Gastrocnemius medialis (tissue), 4 donors: ENCODE measurements around the gene PTPRJ. TPM values are rescaled to one million over a fixed set of nuclear protein-coding genes. Genes with fewer than 3 reads are reported as not detected.

Experiments
- ATAC-seq, 2 donors: fragments of 150-250 bp; one replicate each; pipeline ENCODE4 v1.9.1; 2016
- DNase-seq, 2 donors: peaks; one replicate each; pipeline ENCODE4 v3.0.0-alpha.2; 2019
- H3K27ac ChIP-seq, 4 donors: fragments of 200-600 bp; sonication (generic); 1 replicate in 1 of 4; 2 replicates in 3 of 4; pipeline ENCODE4 v1.5.1; 2016 to 2018; ENCODE audit warnings: mild to moderate bottlenecking in 2 of 4, moderate library complexity in 1 of 4
- H3K27me3 ChIP-seq, 3 donors: fragments of 200-600 bp; sonication (generic) in 2 of 3; 1 replicate in 1 of 3; 2 replicates in 2 of 3; pipeline versions ENCODE4 v1.5.1 to v1.6.0; 2016 to 2019; ENCODE audit warnings: mild to moderate bottlenecking in 1 of 3, moderate library complexity in 1 of 3
- H3K36me3 ChIP-seq, 2 donors: fragments of 200-600 bp; sonication (generic) in 1 of 2; one replicate each; pipeline ENCODE4 v1.5.1; 2017 to 2018
- H3K4me1 ChIP-seq, 2 donors: fragments of 200-600 bp; sonication (generic) in 1 of 2; one replicate each; pipeline ENCODE4 v1.5.1; 2016 to 2017; ENCODE audit warnings: mild to moderate bottlenecking in 2 of 2
- H3K4me3 ChIP-seq, 4 donors: fragments of 200-600 bp; sonication (generic) in 3 of 4; 1 replicate in 1 of 4; 2 replicates in 3 of 4; pipeline ENCODE4 v1.5.1; 2016 to 2019; ENCODE audit warnings: mild to moderate bottlenecking in 2 of 4
- H3K9me3 ChIP-seq, 3 donors: fragments of 200-600 bp; sonication (generic) in 2 of 3; 1 replicate in 1 of 3; 2 replicates in 2 of 3; pipeline ENCODE4 v1.5.1; 2016 to 2019
- POLR2A ChIP-seq, 2 donors: fragments of 450-650 bp; IDR thresholded peaks; one replicate each; pipeline ENCODE4 v1.6.1; 2017; ENCODE audit warnings: antibody characterized with exemption in 2 of 2, mild to moderate bottlenecking in 2 of 2, moderate library complexity in 2 of 2
- in situ Hi-C, 4 donors: fragments of 200-750 bp; cut with MboI; loops; one replicate each; pipeline versions ENCODE4 v1.15.0 to v1.8.0; 2017; ENCODE audit warnings: low sequenced_read_pairs in 4 of 4
- intact Hi-C: fragments of 100-400 bp; cut with DNase I; formaldehyde crosslinking; loops from one replicate; pipeline ENCODE4 v1.15.1; 2023; ENCODE audit warnings: low total_unique reads
- total RNA-seq, 4 donors: library from RNA; depleted of rRNA; stranded (reverse); fragments of >200 nt; gene quantifications; one replicate each; pipeline versions ENCODE4 v1.1.0 to v1.2.3, GENCODE V29; 2016
- TF ChIP-seq, protein P1 (sequence below), 5 experiments: fragments of 450-650 bp in 3 of 5; fragments of 200-600 bp in 2 of 5; sonication (generic) in 2 of 5; IDR thresholded peaks in 4 of 5; conservative IDR thresholded peaks in 1 of 5; 1 replicate in 4 of 5; 2 replicates in 1 of 5; pipeline ENCODE4 v1.5.1; 2016 to 2019; ENCODE audit warnings: antibody characterized with exemption in 5 of 5, mild to moderate bottlenecking in 3 of 5, moderate library complexity in 3 of 5

The PTPRJ gene
- total RNA-seq, 4 donors from 2014 or later = 5.4 to 9.0 (median 5.6) TPM

DNA sequence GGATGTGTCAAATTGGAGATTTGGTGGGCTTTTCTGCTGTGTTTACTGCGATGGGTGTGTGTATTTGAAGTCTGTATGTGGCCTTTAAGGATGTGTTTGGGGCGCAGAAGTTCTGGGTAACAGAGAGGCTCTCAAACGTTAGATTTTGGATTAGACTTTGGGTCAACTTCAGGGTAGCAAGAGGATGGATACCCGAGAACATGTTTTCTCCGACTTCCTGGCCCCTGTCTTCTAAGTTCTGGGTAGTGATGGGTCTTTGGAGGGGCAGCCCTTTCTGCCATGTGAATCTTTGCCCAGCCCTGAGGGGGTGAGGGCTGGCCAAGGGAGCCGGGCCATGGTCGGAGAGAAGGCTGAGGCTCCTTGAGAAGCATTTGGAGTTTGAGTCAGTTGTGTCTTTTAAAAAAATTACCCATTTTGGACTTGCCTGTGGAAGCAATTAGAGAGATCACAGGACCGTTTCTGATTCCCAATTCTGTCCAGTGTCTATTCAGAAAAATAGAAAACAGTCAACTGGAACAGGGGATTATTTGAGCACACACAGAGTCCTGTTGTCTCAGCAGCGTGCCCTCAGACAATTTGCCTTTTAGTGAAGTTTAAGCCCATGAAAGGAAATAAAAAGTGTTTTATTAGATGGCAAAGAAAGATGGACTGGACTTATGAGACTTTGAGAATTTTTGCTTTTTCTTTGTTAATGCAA lies 114.4 kb downstream of the PTPRJ start:
- no peak for ATAC-seq
- in situ Hi-C loops = no loop called here

DNA sequence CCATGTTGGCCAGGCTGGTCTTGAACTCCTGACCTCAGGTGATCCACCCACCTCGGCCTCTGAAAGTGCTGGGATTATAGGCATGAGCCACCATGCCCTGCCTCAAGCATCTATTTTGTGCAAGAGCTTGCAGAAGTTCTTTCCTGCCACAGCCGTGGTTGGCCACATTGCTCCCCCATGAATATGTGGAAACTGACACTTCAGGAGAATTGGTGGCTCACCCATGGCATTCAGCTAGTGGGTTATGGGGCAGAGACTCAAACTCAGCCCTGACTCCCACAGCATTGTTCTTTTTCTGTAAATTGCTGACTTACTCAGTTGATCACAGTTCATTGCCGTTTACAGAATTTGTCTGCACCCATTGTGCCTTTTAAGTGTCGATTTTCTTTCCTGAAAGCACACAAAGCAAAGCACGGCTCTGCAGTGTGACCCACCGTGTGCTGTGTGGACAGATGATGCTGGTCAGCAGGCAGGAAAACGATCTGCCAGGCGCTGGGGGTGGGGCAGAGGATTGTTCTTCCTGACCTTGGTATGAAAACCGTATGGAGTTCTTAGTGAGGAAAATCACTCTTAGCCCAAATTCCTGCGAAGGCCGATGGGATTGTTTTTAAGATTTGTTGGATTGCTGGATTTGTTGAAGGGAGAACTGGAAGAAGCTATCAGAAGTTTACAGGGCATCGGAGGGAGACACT lies 115.6 kb downstream of the PTPRJ start:
- no peaks in the 10 kb centered on the region for H3K9me3 ChIP-seq
- no peaks in the 10 kb centered on the region for H3K27me3 ChIP-seq
- DNase-seq (peak in 1 of 2 donors; percentile 63), ATAC-seq (peak; percentile 42 to 71)
- H3K36me3 ChIP-seq = no peaks in the 10 kb centered on the region
- no peak overlapping the region for H3K27ac ChIP-seq
- TF ChIP-seq POLR2A (IDR thresholded peaks at IDR 0.05) = no peak
- TF ChIP-seq, protein P1, sequence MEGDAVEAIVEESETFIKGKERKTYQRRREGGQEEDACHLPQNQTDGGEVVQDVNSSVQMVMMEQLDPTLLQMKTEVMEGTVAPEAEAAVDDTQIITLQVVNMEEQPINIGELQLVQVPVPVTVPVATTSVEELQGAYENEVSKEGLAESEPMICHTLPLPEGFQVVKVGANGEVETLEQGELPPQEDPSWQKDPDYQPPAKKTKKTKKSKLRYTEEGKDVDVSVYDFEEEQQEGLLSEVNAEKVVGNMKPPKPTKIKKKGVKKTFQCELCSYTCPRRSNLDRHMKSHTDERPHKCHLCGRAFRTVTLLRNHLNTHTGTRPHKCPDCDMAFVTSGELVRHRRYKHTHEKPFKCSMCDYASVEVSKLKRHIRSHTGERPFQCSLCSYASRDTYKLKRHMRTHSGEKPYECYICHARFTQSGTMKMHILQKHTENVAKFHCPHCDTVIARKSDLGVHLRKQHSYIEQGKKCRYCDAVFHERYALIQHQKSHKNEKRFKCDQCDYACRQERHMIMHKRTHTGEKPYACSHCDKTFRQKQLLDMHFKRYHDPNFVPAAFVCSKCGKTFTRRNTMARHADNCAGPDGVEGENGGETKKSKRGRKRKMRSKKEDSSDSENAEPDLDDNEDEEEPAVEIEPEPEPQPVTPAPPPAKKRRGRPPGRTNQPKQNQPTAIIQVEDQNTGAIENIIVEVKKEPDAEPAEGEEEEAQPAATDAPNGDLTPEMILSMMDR (IDR thresholded peaks at IDR 0.05 in 4 of 5, conservative IDR thresholded peaks at IDR 0.05 in 1 of 5) = no peak
- H3K4me1 ChIP-seq = peaks cover 0 to 29% of the 10 kb centered on the region in 2 donors
- H3K4me3 ChIP-seq = no peak overlapping the region
- in situ Hi-C loops = no loop called here
- intact Hi-C loops = no loop called here

More for the DNA sequence above, 114.4 kb downstream of the PTPRJ start:
- Histone ChIP-seq H3K9me3 (no peaks in the 10 kb centered on the region), H3K27me3 (no peaks in the 10 kb centered on the region), H3K4me3 (no peak overlapping the region), H3K27ac (no peak overlapping the region), H3K36me3 (no peaks in the 10 kb centered on the region), H3K4me1 (peaks cover 0 to 29% of the 10 kb centered on the region in 2 donors)
- no peak for TF ChIP-seq POLR2A (IDR thresholded peaks at IDR 0.05)
- TF ChIP-seq, protein P1 (IDR thresholded peaks at IDR 0.05 in 4 of 5, conservative IDR thresholded peaks at IDR 0.05 in 1 of 5) = no peak
- intact Hi-C loops = no loop called here
- no peak for DNase-seq

DNA sequence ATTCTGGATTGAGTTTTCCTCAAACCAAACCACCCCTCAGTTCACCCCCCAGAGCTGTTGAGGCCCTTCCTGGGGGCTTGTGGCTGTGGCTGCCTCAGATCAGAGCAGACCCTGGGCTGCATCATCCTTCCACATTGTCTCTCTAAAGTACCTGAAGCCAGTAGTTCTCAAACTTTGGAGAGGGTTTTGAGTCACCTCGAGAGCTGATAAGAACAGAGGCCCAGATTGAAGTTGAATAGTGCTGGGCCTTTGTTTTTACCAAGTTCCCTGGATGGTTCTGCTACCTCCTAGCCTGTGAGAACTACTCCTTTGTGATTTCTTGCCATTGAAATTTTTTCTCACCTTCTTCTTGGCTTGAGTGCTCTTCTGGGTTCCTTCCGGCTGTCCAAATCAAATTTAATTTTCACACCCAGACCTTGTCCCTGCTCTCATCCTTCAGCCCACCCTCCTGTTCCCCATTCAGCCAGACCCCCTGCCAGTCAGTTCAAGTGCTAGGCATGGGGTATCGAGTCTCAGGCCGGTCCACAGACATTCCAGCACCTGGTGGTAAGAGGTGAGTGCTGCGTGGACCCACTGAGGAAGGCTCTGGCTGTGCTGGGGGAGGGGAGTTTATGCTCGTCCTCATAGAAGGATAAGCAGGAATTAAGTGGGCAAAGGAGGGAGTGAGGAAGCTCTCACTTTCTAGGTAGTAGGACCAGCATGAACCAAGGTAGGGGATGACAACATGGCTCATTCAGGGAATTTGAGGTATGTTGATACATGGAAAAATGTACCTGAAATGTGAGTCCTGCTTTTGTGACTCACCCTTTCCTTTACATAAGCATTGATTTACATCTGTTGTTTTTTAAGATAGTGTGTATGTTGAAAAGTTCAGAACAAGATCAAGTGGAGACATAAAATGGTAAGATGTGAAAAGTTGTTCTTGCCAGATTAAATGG lies 116.5 kb downstream of the PTPRJ start:
- intact Hi-C loops (no loop called here), in situ Hi-C loops (no loop called here)
- no peak for ATAC-seq
- Histone ChIP-seq H3K9me3 (no peaks in the 10 kb centered on the region), H3K36me3 (no peaks in the 10 kb centered on the region), H3K4me1 (peaks cover 0 to 38% of the 10 kb centered on the region in 2 donors), H3K27ac (no peak overlapping the region), H3K27me3 (no peaks in the 10 kb centered on the region), H3K4me3 (no peak overlapping the region)
- TF ChIP-seq, protein P1 (IDR thresholded peaks at IDR 0.05 in 4 of 5, conservative IDR thresholded peaks at IDR 0.05 in 1 of 5) = no peak
- TF ChIP-seq POLR2A (IDR thresholded peaks at IDR 0.05) = no peak
- DNase-seq = no peak

DNA sequence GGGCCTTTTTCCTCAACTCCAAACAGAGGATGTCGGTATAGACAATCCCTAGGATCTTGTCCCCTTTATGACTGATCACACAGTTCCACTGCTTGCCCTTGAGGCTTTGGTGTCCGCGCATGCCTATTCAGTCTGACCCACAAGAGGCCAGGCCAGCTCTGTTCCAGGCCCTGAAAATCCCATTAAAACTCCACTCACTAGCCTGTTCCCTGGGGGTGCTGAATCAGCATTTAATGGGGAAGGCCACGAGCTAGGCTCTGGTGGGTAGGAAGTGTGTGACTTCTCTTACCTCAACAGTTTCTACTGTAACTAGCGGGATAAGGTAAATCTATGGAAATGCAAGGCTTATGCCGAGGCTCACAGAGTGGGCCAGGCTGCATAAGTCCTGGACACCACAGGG lies 117.7 kb downstream of the PTPRJ start:
- DNase-seq (no peak), ATAC-seq (no peak)
- Histone ChIP-seq H3K9me3 (no peaks in the 10 kb centered on the region), H3K27ac (no peak overlapping the region), H3K36me3 (no peaks in the 10 kb centered on the region), H3K27me3 (no peaks in the 10 kb centered on the region), H3K4me3 (no peak overlapping the region), H3K4me1 (peaks cover 0 to 37% of the 10 kb centered on the region in 2 donors)
- intact Hi-C loops (no loop called here), in situ Hi-C loops (no loop called here)
- TF ChIP-seq, protein P1 (IDR thresholded peaks at IDR 0.05 in 4 of 5, conservative IDR thresholded peaks at IDR 0.05 in 1 of 5) = no peak
- TF ChIP-seq POLR2A (IDR thresholded peaks at IDR 0.05) = no peak
